Coronary artery (tissue), 2 donors: Measurements from ENCODE around the gene C1orf232.

Source experiments
- DNase-seq: peaks from one replicate; pipeline ENCODE4 v3.0.0-alpha.2; 2017; ENCODE audit warnings: low spot score
- H3K27ac ChIP-seq, 2 donors: fragments of 200-600 bp; sonication (generic); one replicate each; pipeline ENCODE4 v1.5.1; 2016 to 2019
- H3K4me3 ChIP-seq: fragments of 200-600 bp; sonication (generic); 2 replicates; pipeline ENCODE4 v1.5.1; 2016; ENCODE audit warnings: mild to moderate bottlenecking, moderate library complexity
- TF ChIP-seq, protein P1 (sequence below): fragments of 200-600 bp; sonication (generic); IDR thresholded peaks from one replicate; pipeline ENCODE4 v1.5.1; 2019; ENCODE audit warnings: antibody characterized with exemption

The C1orf232 gene

DNA sequence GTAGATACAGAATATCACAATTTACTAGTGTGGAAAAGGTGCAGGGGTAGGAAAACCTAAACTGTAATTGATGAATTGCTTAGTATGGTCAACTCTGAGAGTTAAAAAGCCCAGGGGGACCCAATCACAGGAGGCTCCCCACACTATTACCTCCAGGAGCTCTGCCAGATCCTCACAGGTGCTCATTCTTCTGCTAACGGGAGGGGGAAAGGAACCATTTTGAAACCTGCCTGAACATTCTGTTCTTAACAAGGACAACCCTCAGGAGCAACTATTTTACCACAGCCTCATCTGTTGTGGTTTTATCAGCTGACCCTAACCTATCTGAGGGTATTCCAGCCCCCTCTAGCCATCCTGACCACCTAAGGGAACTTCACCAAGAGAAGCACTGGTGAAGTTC, 38.1 kb downstream of the C1orf232 start:
- TF ChIP-seq, protein P1, sequence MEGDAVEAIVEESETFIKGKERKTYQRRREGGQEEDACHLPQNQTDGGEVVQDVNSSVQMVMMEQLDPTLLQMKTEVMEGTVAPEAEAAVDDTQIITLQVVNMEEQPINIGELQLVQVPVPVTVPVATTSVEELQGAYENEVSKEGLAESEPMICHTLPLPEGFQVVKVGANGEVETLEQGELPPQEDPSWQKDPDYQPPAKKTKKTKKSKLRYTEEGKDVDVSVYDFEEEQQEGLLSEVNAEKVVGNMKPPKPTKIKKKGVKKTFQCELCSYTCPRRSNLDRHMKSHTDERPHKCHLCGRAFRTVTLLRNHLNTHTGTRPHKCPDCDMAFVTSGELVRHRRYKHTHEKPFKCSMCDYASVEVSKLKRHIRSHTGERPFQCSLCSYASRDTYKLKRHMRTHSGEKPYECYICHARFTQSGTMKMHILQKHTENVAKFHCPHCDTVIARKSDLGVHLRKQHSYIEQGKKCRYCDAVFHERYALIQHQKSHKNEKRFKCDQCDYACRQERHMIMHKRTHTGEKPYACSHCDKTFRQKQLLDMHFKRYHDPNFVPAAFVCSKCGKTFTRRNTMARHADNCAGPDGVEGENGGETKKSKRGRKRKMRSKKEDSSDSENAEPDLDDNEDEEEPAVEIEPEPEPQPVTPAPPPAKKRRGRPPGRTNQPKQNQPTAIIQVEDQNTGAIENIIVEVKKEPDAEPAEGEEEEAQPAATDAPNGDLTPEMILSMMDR, result no peak
- Histone ChIP-seq H3K27ac (no peak overlapping the region), H3K4me3 (no peak overlapping the region)
- DNase-seq, result no peak

DNA sequence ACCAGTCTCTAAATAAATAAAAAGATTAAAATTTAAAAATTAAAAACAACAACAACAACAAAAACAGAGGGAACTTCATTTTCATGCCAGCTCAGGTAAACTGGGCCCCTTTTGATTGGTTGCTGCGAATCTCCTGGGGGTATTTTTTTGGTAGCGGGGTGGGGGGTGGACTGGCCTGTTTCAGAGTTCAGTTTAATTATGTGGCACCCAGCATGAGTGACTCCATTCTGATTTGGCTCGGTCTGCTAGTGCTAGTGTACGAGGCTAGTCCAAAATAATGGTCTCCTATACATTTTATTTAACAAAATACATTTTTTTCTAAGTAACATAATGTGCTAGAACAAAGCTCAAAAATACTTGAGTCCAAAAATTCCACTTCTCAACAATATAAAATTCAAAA, 39.0 kb downstream of the C1orf232 start:
- TF ChIP-seq, protein P1, result no peak
- no peak for DNase-seq
- Histone ChIP-seq H3K4me3 (no peak overlapping the region), H3K27ac (no peak overlapping the region)

- Histone ChIP-seq H3K4me3 (no peak overlapping the region), H3K27ac (peak overlapping the region in 1 of 2 donors; percentile 3)
- DNase-seq, result no peak
- TF ChIP-seq, protein P1, result no peak
Measured at GRCh38 chr1:26127235-26128163, 41.3 kb downstream of the C1orf232 start.

- DNase-seq, result no peak
- TF ChIP-seq, protein P1, result no peak
- no peak overlapping the region for H3K27ac ChIP-seq
- H3K4me3 ChIP-seq, result no peak overlapping the region
Measured at GRCh38 chr1:26126321-26127084, 42.3 kb downstream of the C1orf232 start.

DNA sequence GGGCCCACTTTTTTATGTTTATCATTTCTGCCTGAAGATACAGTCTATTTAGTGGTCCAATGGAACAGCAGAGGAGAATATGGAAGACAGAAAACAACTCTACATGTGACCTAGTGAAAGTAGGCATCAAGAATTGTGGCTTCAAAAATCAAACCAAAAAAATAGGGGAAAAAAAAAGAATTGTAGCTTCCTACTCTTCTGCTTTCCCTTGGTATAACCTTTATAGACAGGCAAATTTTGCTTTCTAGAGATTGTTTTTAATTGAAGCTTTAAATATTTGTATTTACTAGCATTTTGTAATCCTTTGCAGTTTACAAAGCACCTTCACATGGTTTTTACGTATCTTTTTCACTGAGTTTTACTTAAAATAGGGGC, 42.8 kb downstream of the C1orf232 start:
- DNase-seq, result no peak
- Histone ChIP-seq H3K4me3 (no peak overlapping the region), H3K27ac (no peak overlapping the region)
- TF ChIP-seq, protein P1, result no peak

DNA sequence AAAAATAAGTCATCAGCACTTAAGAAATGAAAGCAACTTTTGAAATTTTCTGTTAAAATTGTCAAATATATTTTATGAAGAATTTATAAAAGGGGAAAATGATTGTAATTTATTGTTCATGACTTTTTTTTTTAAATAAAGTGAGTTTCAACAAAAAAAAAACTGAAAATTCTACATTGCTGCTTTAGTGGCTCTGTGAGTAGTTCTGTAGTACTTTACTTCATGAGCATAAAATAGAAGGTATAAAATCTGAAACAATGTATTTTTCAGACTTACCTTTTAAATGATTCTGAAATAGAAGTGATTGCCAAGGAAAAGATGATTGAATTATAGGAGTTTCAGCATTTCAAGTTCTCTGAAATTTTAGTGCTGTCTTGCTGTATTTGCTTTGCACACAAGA, 43.4 kb downstream of the C1orf232 start:
- Histone ChIP-seq H3K27ac (no peak overlapping the region), H3K4me3 (no peak overlapping the region)
- DNase-seq, result no peak

More for the DNA sequence above, 43.4 kb downstream of the C1orf232 start:
- TF ChIP-seq, protein P1, result no peak
